Right renal cortex interstitium (tissue), 3 donors: Measurements from ENCODE around the gene ADCY1. TPM values are rescaled to one million over a fixed set of nuclear protein-coding genes. Genes with fewer than 3 reads are reported as not detected.
"Not testable (repeated sequence)": the region's sequence is repeated elsewhere in the genome, so short reads cannot be mapped to it uniquely, and the experiment has no call there.

ENCODE experiments used
- DNase-seq, 3 donors: peaks; one replicate each; pipeline ENCODE4 v3.0.0-alpha.2; 2013; ENCODE audit warnings: low read depth in 3 of 3, low spot score in 2 of 3
- polyA plus RNA-seq, 3 donors: library from polyadenylated mRNA; unstranded; fragments of 120-200 nt; gene quantifications; one replicate each; pipeline ENCODE4 v1.2.1, GENCODE V29; 2013; ENCODE audit not compliant: insufficient read length in 3 of 3

Gene ADCY1
- polyA plus RNA-seq, 3 donors, result 2.8 to 3.8 (median 3.0) TPM

- not testable (repeated sequence) for DNase-seq
These were observed 151.1 kb downstream of the ADCY1 start for GRCh38 chr7:45725231-45725630.

GRCh38 chr7:45726883-45727282 lies 152.7 kb downstream of the ADCY1 start:
- no peak for DNase-seq

GRCh38 chr7:45731692-45732443 lies 157.7 kb downstream of the ADCY1 start:
- not testable (repeated sequence) for DNase-seq

GRCh38 chr7:45738920-45739319 lies 164.8 kb downstream of the ADCY1 start:
- not testable (repeated sequence) for DNase-seq

- not testable (repeated sequence) for DNase-seq
These were observed 166.4 kb downstream of the ADCY1 start for GRCh38 chr7:45740573-45740972.

GRCh38 chr7:45748976-45749375 lies 174.8 kb downstream of the ADCY1 start:
- not testable (repeated sequence) for DNase-seq

- DNase-seq, result not testable (repeated sequence)
These were observed 177.2 kb downstream of the ADCY1 start for GRCh38 chr7:45751352-45751751.

- DNase-seq, result not testable (repeated sequence)
These were observed 182.2 kb downstream of the ADCY1 start for GRCh38 chr7:45756333-45756732.

GRCh38 chr7:45756757-45757156 lies 182.6 kb downstream of the ADCY1 start:
- not testable (repeated sequence) for DNase-seq

GRCh38 chr7:45759464-45759863 lies 185.3 kb downstream of the ADCY1 start:
- DNase-seq, result not testable (repeated sequence)

GRCh38 chr7:45761545-45762205 lies 187.5 kb downstream of the ADCY1 start:
- peak in 2 of 3 donors; percentile 19 to 25 for DNase-seq

GRCh38 chr7:45762225-45762994 lies 188.2 kb downstream of the ADCY1 start:
- DNase-seq, result not testable (repeated sequence)

- DNase-seq, result peak; percentile 95 to 97 (median 96)
These were observed 194.6 kb downstream of the ADCY1 start for GRCh38 chr7:45768516-45769394.

- DNase-seq, result not testable (repeated sequence)
These were observed 195.5 kb downstream of the ADCY1 start for GRCh38 chr7:45769626-45770025.
